WTC11 (cell line): Measurements from ENCODE around the gene TUBB1. TPM values are rescaled to one million over a fixed set of nuclear protein-coding genes. Genes with fewer than 3 reads are reported as not detected.

Experiments used
- ATAC-seq: fragments of 200-7000 bp; cut with Tn5 transposase; 2 replicates; pipeline ENCODE4 v1.10.0; 2021; ENCODE audit warnings: mild to moderate bottlenecking, moderate library complexity
- CTCF ChIA-PET: fragments of 300-600 bp; sonication (Branson Sonifier 250); formaldehyde crosslinking; loops from one replicate; lab custom pipeline; 2021; ENCODE audit warnings: antibody characterized with exemption; lab: Charles Lee
- POLR2A ChIA-PET: fragments of 350-600 bp; sonication (Branson Sonifier 250); formaldehyde crosslinking; loops from one replicate; lab custom pipeline; 2021; ENCODE audit warnings: antibody characterized with exemption; lab: Charles Lee
- DNase-seq: peaks from one replicate; pipeline ENCODE4 v3.0.0; 2021; ENCODE audit warnings: low spot score
- H3K27ac Mint-ChIP-seq: 2 replicates; pipeline ENCODE4 v1.8.0; 2021; ENCODE audit warnings: mixed read lengths
- H3K27me3 Mint-ChIP-seq: 2 replicates; pipeline ENCODE4 v1.8.0; 2021; ENCODE audit warnings: low read depth, mild to moderate bottlenecking, moderate library complexity, mixed read lengths
- H3K36me3 Mint-ChIP-seq: 2 replicates; pipeline ENCODE4 v1.8.0; 2021; ENCODE audit warnings: mixed read lengths
- H3K4me1 Mint-ChIP-seq: 2 replicates; pipeline ENCODE4 v1.8.0; 2022; ENCODE audit warnings: mixed read lengths
- H3K4me3 Mint-ChIP-seq: 2 replicates; pipeline ENCODE4 v1.8.0; 2021; ENCODE audit warnings: mild to moderate bottlenecking, moderate library complexity, mixed read lengths
- H3K9me3 Mint-ChIP-seq: 2 replicates; pipeline ENCODE4 v1.8.0; 2021; ENCODE audit warnings: mixed read lengths
- ATF1 ChIP-seq: sonication (generic); formaldehyde crosslinking; IDR thresholded peaks from 2 replicates; pipeline ENCODE4 v1.8.1; 2023; ENCODE audit warnings: mild to moderate bottlenecking, moderate library complexity, missing genetic modification reagents
- E2F4 ChIP-seq: sonication (generic); formaldehyde crosslinking; IDR thresholded peaks from 2 replicates; pipeline ENCODE4 v1.8.1; 2022; ENCODE audit warnings: low read depth, mild to moderate bottlenecking, moderate library complexity, missing genetic modification reagents, borderline replicate concordance
- E2F5 ChIP-seq: sonication (generic); formaldehyde crosslinking; IDR thresholded peaks from 2 replicates; pipeline ENCODE4 v1.8.1; 2022; ENCODE audit warnings: mild to moderate bottlenecking, moderate library complexity, missing genetic modification reagents
- EMX1 ChIP-seq: fragments of 250-450 bp; sonication (Bioruptor Pico); IDR thresholded peaks from 2 replicates; pipeline ENCODE4 v1.8.0; 2021; ENCODE audit warnings: mild to moderate bottlenecking
- FOXJ3 ChIP-seq: sonication (generic); formaldehyde crosslinking; IDR thresholded peaks from 2 replicates; pipeline ENCODE4 v1.9.0; 2021; ENCODE audit warnings: missing genetic modification reagents, mild to moderate bottlenecking, borderline replicate concordance
- FOXK1 ChIP-seq: sonication (generic); formaldehyde crosslinking; IDR thresholded peaks from 2 replicates; pipeline ENCODE4 v1.8.0; 2022; ENCODE audit warnings: mild to moderate bottlenecking, moderate library complexity, missing genetic modification reagents
- FOXP4 ChIP-seq: sonication (generic); formaldehyde crosslinking; IDR thresholded peaks from 2 replicates; pipeline ENCODE4 v1.8.0; 2022; ENCODE audit warnings: mild to moderate bottlenecking, missing genetic modification reagents
- GRHL2 ChIP-seq: fragments of 250-450 bp; sonication (Bioruptor Pico); IDR thresholded peaks from 2 replicates; pipeline ENCODE4 v1.8.0; 2022; ENCODE audit warnings: mild to moderate bottlenecking, moderate library complexity; ENCODE audit not compliant: insufficient replicate concordance, severe bottlenecking
- MXD4 ChIP-seq: fragments of 250-450 bp; sonication (Bioruptor Pico); IDR thresholded peaks from 2 replicates; pipeline ENCODE4 v1.8.0; 2021; ENCODE audit warnings: mild to moderate bottlenecking, moderate library complexity, borderline replicate concordance
- NFYB ChIP-seq: sonication (generic); formaldehyde crosslinking; conservative IDR thresholded peaks from 2 replicates; pipeline ENCODE4 v1.8.0; 2022; ENCODE audit warnings: low read depth, missing genetic modification reagents
- NR1H2 ChIP-seq: sonication (generic); formaldehyde crosslinking; IDR thresholded peaks from 2 replicates; pipeline ENCODE4 v1.9.0; 2021; ENCODE audit warnings: mild to moderate bottlenecking, moderate library complexity, missing genetic modification reagents
- OVOL2 ChIP-seq: fragments of 250-450 bp; sonication (Bioruptor Pico); IDR thresholded peaks from 2 replicates; pipeline ENCODE4 v1.9.0; 2021; ENCODE audit warnings: mild to moderate bottlenecking, borderline replicate concordance
- ZMAT4 ChIP-seq: fragments of 250-450 bp; sonication (Bioruptor Pico); IDR thresholded peaks from 2 replicates; pipeline ENCODE4 v1.9.0; 2021; ENCODE audit warnings: mild to moderate bottlenecking
- ZNF138 ChIP-seq: sonication (generic); formaldehyde crosslinking; conservative IDR thresholded peaks from 2 replicates; pipeline ENCODE4 v1.8.1; 2022; ENCODE audit warnings: mild to moderate bottlenecking, moderate library complexity, missing genetic modification reagents
- ZNF263 ChIP-seq: sonication (generic); formaldehyde crosslinking; IDR thresholded peaks from 2 replicates; pipeline ENCODE4 v1.8.1; 2022; ENCODE audit warnings: low read depth, mild to moderate bottlenecking, moderate library complexity, missing genetic modification reagents
- ZNF281 ChIP-seq: sonication (generic); formaldehyde crosslinking; IDR thresholded peaks from 2 replicates; pipeline ENCODE4 v1.8.0; 2023; ENCODE audit warnings: mild to moderate bottlenecking, missing genetic modification reagents
- ZNF317 ChIP-seq: sonication (generic); formaldehyde crosslinking; IDR thresholded peaks from 2 replicates; pipeline ENCODE4 v1.8.1; 2023; ENCODE audit warnings: low read depth, mild to moderate bottlenecking, moderate library complexity, missing genetic modification reagents, borderline replicate concordance
- ZNF532 ChIP-seq: fragments of 250-450 bp; sonication (Bioruptor Pico); IDR thresholded peaks from 2 replicates; pipeline ENCODE4 v1.9.0; 2021; ENCODE audit warnings: mild to moderate bottlenecking, borderline replicate concordance
- total RNA-seq: library from RNA; stranded (reverse); gene quantifications from 3 replicates; pipeline ENCODE4 v1.2.3, GENCODE V29; 2021

Gene TUBB1
- total RNA-seq, 1 experiment from 2014 or later = not detected

GRCh38 chr20:59028812-59029211 is 9.6 kb downstream of the TUBB1 start:
- CTCF ChIA-PET = interaction anchor here (0.7 kb wide), 2 partner anchors 59 to 179 kb away, joined by 3 read pairs; no protein-coding TSS in a partner anchor

GRCh38 chr20:59030911-59031563 is 11.8 kb downstream of the TUBB1 start:
- Mint-ChIP-seq H3K36me3 (peaks cover 70% of the 10 kb centered on the region), H3K27ac (no peak overlapping the region), H3K4me3 (peak overlapping the region; percentile 88), H3K27me3 (peaks cover 58% of the 10 kb centered on the region), H3K4me1 (peaks cover 35% of the 10 kb centered on the region), H3K9me3 (no peaks in the 10 kb centered on the region)
- TF ChIP-seq GRHL2 (CRISPR knock-in tag) = no peak
- DNase-seq (no peak), ATAC-seq (no peak)
- POLR2A ChIA-PET = interaction anchor here (0.9 to 1.1 kb wide), 2 partner anchors 8 to 465 kb away, joined by 3 to 4 read pairs; no protein-coding TSS in a partner anchor
- CTCF ChIA-PET = interaction anchor here (1.0 to 1.5 kb wide), 5 partner anchors 17 to 484 kb away, joined by 3 to 4 read pairs (median 3); no protein-coding TSS in a partner anchor

More at GRCh38 chr20:59028812-59029211, 9.6 kb downstream of the TUBB1 start:
- Mint-ChIP-seq H3K27me3 (peaks cover 78% of the 10 kb centered on the region), H3K4me3 (no peak overlapping the region), H3K36me3 (peaks cover 66% of the 10 kb centered on the region), H3K4me1 (peaks cover 45% of the 10 kb centered on the region), H3K27ac (no peak overlapping the region), H3K9me3 (no peaks in the 10 kb centered on the region)
- DNase-seq = no peak
- TF ChIP-seq NR1H2 (CRISPR knock-in tag) (no peak), ZMAT4 (no peak), EMX1 (no peak)
- no peak for ATAC-seq
- POLR2A ChIA-PET = no interaction called here

- H3K36me3 Mint-ChIP-seq = peaks cover 71% of the 10 kb centered on the region
- POLR2A ChIA-PET = interaction anchor here (0.9 to 1.2 kb wide), 3 partner anchors 9 to 464 kb away, joined by 3 to 5 read pairs (median 4); partner anchors contain the start of gene PRELID3B
- peaks cover 30% of the 10 kb centered on the region for H3K4me1 Mint-ChIP-seq
- DNase-seq (no peak), ATAC-seq (no peak)
- peak overlapping the region; percentile 88 for H3K4me3 Mint-ChIP-seq
- H3K27ac Mint-ChIP-seq = no peak overlapping the region
- H3K9me3 Mint-ChIP-seq = no peaks in the 10 kb centered on the region
- CTCF ChIA-PET = interaction anchor here (0.8 to 1.5 kb wide), 12 partner anchors 17 to 483 kb away, joined by 3 to 10 read pairs (median 3); no protein-coding TSS in a partner anchor
- H3K27me3 Mint-ChIP-seq = peaks cover 52% of the 10 kb centered on the region
- TF ChIP-seq E2F5 (CRISPR knock-in tag) (no peak), ZNF317 (CRISPR knock-in tag) (no peak), NFYB (CRISPR knock-in tag) (no peak), E2F4 (CRISPR knock-in tag) (no peak), ZNF281 (CRISPR knock-in tag) (no peak), ZNF263 (CRISPR knock-in tag) (no peak), MXD4 (no peak), FOXJ3 (no peak), FOXP4 (CRISPR knock-in tag) (no peak), GRHL2 (CRISPR knock-in tag) (no peak), OVOL2 (CRISPR knock-in tag) (no peak), FOXK1 (CRISPR knock-in tag) (no peak), ATF1 (CRISPR knock-in tag) (no peak), ZNF532 (CRISPR knock-in tag) (no peak), ZNF138 (CRISPR knock-in tag) (no peak)
These were observed 12.4 kb downstream of the TUBB1 start for GRCh38 chr20:59031564-59032022.
